Stomach (tissue), 9 donors: Measurements from ENCODE around the gene APBB3. TPM values are rescaled to one million over a fixed set of nuclear protein-coding genes. Genes with fewer than 3 reads are reported as not detected.

Experiments used
- DNase-seq, 2 donors: peaks; one replicate each; pipeline versions ENCODE4 v3.0.0 to v3.0.0-alpha.2; 2013 to 2019
- H3K27ac ChIP-seq, 5 donors: fragments of 200-600 bp in 4 of 5; sonication (generic) in 4 of 5; one replicate each; pipeline ENCODE4 v1.5.1; 2013 to 2019; ENCODE audit warnings: mild to moderate bottlenecking in 1 of 5, moderate library complexity in 1 of 5
- H3K27me3 ChIP-seq, 3 donors: fragments of 200-600 bp; sonication (generic); one replicate each; pipeline ENCODE4 v1.5.1; 2017 to 2019; ENCODE audit warnings: mixed run types in 1 of 3
- H3K36me3 ChIP-seq, 4 donors: fragments of 200-600 bp; sonication (generic); 1 replicate in 3 of 4; 2 replicates in 1 of 4; pipeline ENCODE4 v1.5.1; 2016 to 2019
- H3K4me1 ChIP-seq, 4 donors: fragments of 200-600 bp; sonication (generic); one replicate each; pipeline ENCODE4 v1.5.1; 2016 to 2019
- H3K4me3 ChIP-seq, 4 donors: fragments of 200-600 bp; sonication (generic) in 3 of 4; one replicate each; pipeline ENCODE4 v1.5.1; 2016 to 2019; ENCODE audit warnings: mild to moderate bottlenecking in 1 of 4
- H3K9me3 ChIP-seq, 4 donors: fragments of 200-600 bp; sonication (generic); one replicate each; pipeline ENCODE4 v1.5.1; 2016 to 2019
- EP300 ChIP-seq: sonication (generic); formaldehyde crosslinking; IDR thresholded peaks from one replicate; pipeline ENCODE4 v1.6.1; 2017; ENCODE audit warnings: antibody characterized with exemption
- POLR2A ChIP-seq, 4 donors: fragments of 450-650 bp; IDR thresholded peaks; one replicate each; pipeline ENCODE4 v1.6.1; 2016; ENCODE audit warnings: antibody characterized with exemption in 4 of 4, control low read depth in 2 of 4, mild to moderate bottlenecking in 1 of 4, moderate library complexity in 1 of 4
- POLR2AphosphoS5 ChIP-seq, 3 donors: sonication (generic); formaldehyde crosslinking; IDR thresholded peaks; one replicate each; pipeline ENCODE4 v1.6.1; 2016; ENCODE audit warnings: antibody characterized with exemption in 3 of 3
- WGBS, 5 donors: extraction: QIAGEN DNeasy Blood & Tissue Kit in 3 of 5; methylation state at CpG; one replicate each; pipeline versions ENCODE4 v1.1.5 to v1.1.7; 2013 to 2018; 5-methylcytosine and 5-hydroxymethylcytosine counted together
- intact Hi-C: fragments of 100-400 bp; cut with DNase I; formaldehyde crosslinking; loops from one replicate; pipeline ENCODE4 v1.15.1; 2023; ENCODE audit warnings: low total_unique reads
- polyA plus RNA-seq, 3 donors: library from polyadenylated mRNA; stranded (reverse); fragments of 200-250 nt; gene quantifications; one replicate each; pipeline ENCODE4 v1.2.3, GENCODE V29; 2013
- total RNA-seq, 5 donors: library from RNA; depleted of rRNA; stranded (reverse); fragments of >200 nt; gene quantifications; one replicate each; pipeline versions ENCODE4 v1.1.0 to v1.2.3, GENCODE V29; 2014 to 2016
- TF ChIP-seq, protein P1 (sequence below), 7 experiments: fragments of 450-650 bp in 4 of 7; fragments of 200-600 bp in 3 of 7; sonication (generic) in 3 of 7; IDR thresholded peaks; one replicate each; pipeline ENCODE4 v1.5.1; 2016 to 2019; ENCODE audit warnings: antibody characterized with exemption in 7 of 7, control low read depth in 2 of 7, mild to moderate bottlenecking in 1 of 7
- donor health status: healthy with polysubstance abuse.
- donor health status: Bipolar disorder and iron deficiency.
- donor health status: healthy.

APBB3 gene
- total and polyA plus RNA-seq, 8 donors = 5.4 to 40.8 (median 16.7) TPM

DNA sequence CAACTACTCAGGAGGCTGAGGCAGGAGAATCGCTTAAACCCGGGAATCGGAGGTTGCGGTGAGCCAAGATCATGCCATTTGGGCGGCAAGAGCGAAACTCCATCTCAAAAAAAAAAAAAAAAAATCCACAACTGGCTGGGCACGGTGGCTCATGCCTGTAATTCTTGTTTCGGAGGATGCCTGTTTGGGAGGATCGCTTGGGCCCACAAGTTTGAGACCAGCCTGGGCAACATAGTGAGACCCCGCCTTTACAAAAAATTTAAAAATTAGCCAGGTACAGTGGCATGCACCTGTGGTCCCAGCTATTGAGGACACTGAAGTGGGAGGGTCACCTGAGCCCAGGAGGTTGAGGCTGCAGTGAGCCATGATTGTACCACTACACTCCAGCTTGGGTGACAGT lies 18.8 kb downstream of the APBB3 start:
- peaks cover 43 to 48% (median 45%) of the 10 kb centered on the region in 4 donors for H3K4me1 ChIP-seq
- no peak for DNase-seq
- peak overlapping the region in 4 of 5 donors; percentile 13 to 98 (median 63) for H3K27ac ChIP-seq
- peaks cover 19 to 60% (median 58%) of the 10 kb centered on the region in 4 donors for H3K36me3 ChIP-seq
- H3K9me3 ChIP-seq = no peaks in the 10 kb centered on the region
- H3K27me3 ChIP-seq = no peaks in the 10 kb centered on the region
- TF ChIP-seq, protein P1, sequence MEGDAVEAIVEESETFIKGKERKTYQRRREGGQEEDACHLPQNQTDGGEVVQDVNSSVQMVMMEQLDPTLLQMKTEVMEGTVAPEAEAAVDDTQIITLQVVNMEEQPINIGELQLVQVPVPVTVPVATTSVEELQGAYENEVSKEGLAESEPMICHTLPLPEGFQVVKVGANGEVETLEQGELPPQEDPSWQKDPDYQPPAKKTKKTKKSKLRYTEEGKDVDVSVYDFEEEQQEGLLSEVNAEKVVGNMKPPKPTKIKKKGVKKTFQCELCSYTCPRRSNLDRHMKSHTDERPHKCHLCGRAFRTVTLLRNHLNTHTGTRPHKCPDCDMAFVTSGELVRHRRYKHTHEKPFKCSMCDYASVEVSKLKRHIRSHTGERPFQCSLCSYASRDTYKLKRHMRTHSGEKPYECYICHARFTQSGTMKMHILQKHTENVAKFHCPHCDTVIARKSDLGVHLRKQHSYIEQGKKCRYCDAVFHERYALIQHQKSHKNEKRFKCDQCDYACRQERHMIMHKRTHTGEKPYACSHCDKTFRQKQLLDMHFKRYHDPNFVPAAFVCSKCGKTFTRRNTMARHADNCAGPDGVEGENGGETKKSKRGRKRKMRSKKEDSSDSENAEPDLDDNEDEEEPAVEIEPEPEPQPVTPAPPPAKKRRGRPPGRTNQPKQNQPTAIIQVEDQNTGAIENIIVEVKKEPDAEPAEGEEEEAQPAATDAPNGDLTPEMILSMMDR (IDR thresholded peaks at IDR 0.05) = no peak
- TF ChIP-seq EP300 (no peak), POLR2A (IDR thresholded peaks at IDR 0.05) (no peak), POLR2AphosphoS5 (IDR thresholded peaks at IDR 0.05) (no peak)
- 96 to 99% (median 98%) methylated on average over 10 of the region's 10 CpGs for WGBS, 5 donors
- no peak overlapping the region for H3K4me3 ChIP-seq
- intact Hi-C loops = no loop called here

DNA sequence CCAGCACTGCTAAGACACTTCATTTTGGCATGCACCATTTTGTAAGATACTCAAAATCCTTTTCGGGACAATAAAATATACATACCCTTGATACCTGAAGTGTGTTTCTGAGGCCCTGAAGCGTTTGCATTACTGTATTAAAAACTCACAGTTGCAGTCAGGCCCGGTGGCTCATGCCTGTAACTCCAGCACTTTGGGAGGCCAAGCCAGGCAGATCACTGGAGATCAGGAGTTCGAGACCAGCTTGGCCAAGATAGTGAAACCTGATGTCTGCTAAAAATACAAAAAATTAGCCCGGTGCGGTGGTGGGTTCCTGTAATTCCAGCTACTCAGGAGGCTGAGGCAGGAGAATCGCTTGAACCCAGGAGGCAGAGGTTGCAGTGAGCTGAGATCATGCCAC lies 19.4 kb downstream of the APBB3 start:
- intact Hi-C loops = no loop called here
- WGBS, 5 donors = 95 to 96% (median 96%) methylated on average over 7 of the region's 7 CpGs
- peaks cover 37 to 42% (median 39%) of the 10 kb centered on the region in 4 donors for H3K4me1 ChIP-seq
- H3K36me3 ChIP-seq = peaks cover 13 to 60% (median 58%) of the 10 kb centered on the region in 4 donors
- peak overlapping the region in 1 of 5 donors; percentile 30 for H3K27ac ChIP-seq
- no peaks in the 10 kb centered on the region for H3K9me3 ChIP-seq
- H3K27me3 ChIP-seq = no peaks in the 10 kb centered on the region
- DNase-seq = no peak
- no peak for TF ChIP-seq POLR2A (IDR thresholded peaks at IDR 0.05)
- TF ChIP-seq POLR2AphosphoS5 (IDR thresholded peaks at IDR 0.05) = no peak
- TF ChIP-seq, protein P1 (IDR thresholded peaks at IDR 0.05) = no peak
- no peak for TF ChIP-seq EP300
- no peak overlapping the region for H3K4me3 ChIP-seq

DNA sequence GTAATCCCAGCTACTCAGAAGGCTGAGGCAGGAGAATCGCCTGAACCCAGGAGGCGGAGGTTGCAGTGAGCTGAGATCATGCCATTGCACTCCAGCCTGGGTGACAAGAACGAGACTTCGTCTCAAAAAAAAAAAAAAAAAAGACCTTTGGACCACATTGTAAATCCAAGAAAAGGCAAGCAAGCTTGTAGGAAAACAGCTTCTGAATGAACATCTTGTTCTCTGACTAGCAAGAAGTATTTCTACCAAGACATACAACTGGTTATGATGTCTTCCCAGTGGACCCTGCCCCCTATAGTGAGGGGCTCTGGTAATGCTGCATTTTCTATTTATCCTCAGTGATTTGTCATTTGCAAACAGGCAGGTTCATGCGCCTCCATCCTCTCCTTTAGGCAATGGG lies 21.4 kb downstream of the APBB3 start:
- H3K27ac ChIP-seq = no peak overlapping the region
- no peaks in the 10 kb centered on the region for H3K9me3 ChIP-seq
- intact Hi-C loops = no loop called here
- no peak overlapping the region for H3K4me3 ChIP-seq
- TF ChIP-seq POLR2A (IDR thresholded peaks at IDR 0.05) (no peak), POLR2AphosphoS5 (IDR thresholded peaks at IDR 0.05) (no peak), EP300 (no peak)
- TF ChIP-seq, protein P1 (IDR thresholded peaks at IDR 0.05) = no peak
- DNase-seq = no peak
- 71 to 91% (median 77%) methylated on average over 5 of the region's 5 CpGs for WGBS, 5 donors
- H3K36me3 ChIP-seq = peaks cover 26 to 75% (median 73%) of the 10 kb centered on the region in 4 donors
- H3K4me1 ChIP-seq = peaks cover 16 to 22% (median 19%) of the 10 kb centered on the region in 4 donors
- H3K27me3 ChIP-seq = no peaks in the 10 kb centered on the region

DNA sequence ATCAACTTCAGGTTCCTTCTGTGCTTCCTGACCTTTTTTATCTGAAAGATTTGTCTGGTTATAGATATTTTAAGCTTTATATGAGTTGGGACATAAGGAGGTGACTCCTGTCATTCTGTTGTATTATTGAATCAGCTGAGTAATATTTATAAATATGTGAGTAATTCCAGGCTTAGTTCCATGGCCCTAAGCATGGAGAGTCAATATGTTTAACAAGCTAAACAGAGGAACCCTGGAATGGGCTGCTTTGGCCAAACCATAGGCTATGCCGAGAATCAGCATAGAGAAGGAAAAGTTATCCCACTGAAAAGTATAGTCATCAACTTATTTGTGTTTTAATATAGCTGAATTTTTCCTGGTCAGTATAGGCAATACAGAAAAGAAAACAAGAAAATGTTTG lies 24.2 kb downstream of the APBB3 start:
- no peak overlapping the region for H3K27ac ChIP-seq
- H3K9me3 ChIP-seq = no peaks in the 10 kb centered on the region
- H3K36me3 ChIP-seq = peaks cover 37 to 100% (median 99%) of the 10 kb centered on the region in 4 donors
- intact Hi-C loops = no loop called here
- no peak for TF ChIP-seq POLR2AphosphoS5 (IDR thresholded peaks at IDR 0.05)
- TF ChIP-seq EP300 = no peak
- TF ChIP-seq, protein P1 (IDR thresholded peaks at IDR 0.05) = no peak
- no peak for TF ChIP-seq POLR2A (IDR thresholded peaks at IDR 0.05)
- 65 to 98% (median 84%) methylated on average over 1 of the region's 1 CpG for WGBS, 5 donors
- H3K27me3 ChIP-seq = no peaks in the 10 kb centered on the region
- no peaks in the 10 kb centered on the region for H3K4me1 ChIP-seq
- no peak for DNase-seq
- no peak overlapping the region for H3K4me3 ChIP-seq
